Inflammatory macrophage treated with lipopolysaccharide for 1 hour (primary cell): ENCODE measurements around the gene GLYATL1.

ENCODE experiments used
- DNase-seq, 2 donors: peaks; one replicate each; pipeline ENCODE4 v3.0.0-alpha.2; 2020 to 2022

The GLYATL1 gene

GRCh38 chr11:58939277-58939676 lies at the start of gene GLYATL1:
Gene GLYATL1, plus strand, starts transcription at chr11:58939488. Its CDS starts 7,600 bp downstream, at chr11:58947088.
- DNase-seq, result no peak

- no peak for DNase-seq
These were observed 45.4 kb upstream of the GLYATL1 start for GRCh38 chr11:58893899-58894298.

- DNase-seq, result no peak
These were observed 41.2 kb upstream of the GLYATL1 start for GRCh38 chr11:58898106-58898505.

- DNase-seq, result peak; percentile 52 to 94
These were observed 38.5 kb upstream of the GLYATL1 start for GRCh38 chr11:58900479-58901420.

- no peak for DNase-seq
These were observed 36.4 kb upstream of the GLYATL1 start for GRCh38 chr11:58902881-58903280.

GRCh38 chr11:58905011-58905720 lies 34.1 kb upstream of the GLYATL1 start:
- DNase-seq, result no peak

- no peak for DNase-seq
These were observed 33.4 kb upstream of the GLYATL1 start for GRCh38 chr11:58905721-58906547.

GRCh38 chr11:58907780-58908179 lies 31.5 kb upstream of the GLYATL1 start:
- peak; percentile 63 to 77 for DNase-seq

GRCh38 chr11:58912124-58912523 lies 27.2 kb upstream of the GLYATL1 start:
- DNase-seq, result peak in 1 of 2 donors; percentile 7

GRCh38 chr11:58913685-58914084 lies 25.6 kb upstream of the GLYATL1 start:
- DNase-seq, result no peak

- DNase-seq, result no peak
These were observed 24.3 kb upstream of the GLYATL1 start for GRCh38 chr11:58914821-58915543.

- no peak for DNase-seq
These were observed 22.7 kb upstream of the GLYATL1 start for GRCh38 chr11:58916637-58917036.

GRCh38 chr11:58917159-58917783 lies 22.0 kb upstream of the GLYATL1 start:
- DNase-seq, result no peak

- no peak for DNase-seq
These were observed 19.7 kb upstream of the GLYATL1 start for GRCh38 chr11:58919561-58919960.

- no peak for DNase-seq
These were observed 19.3 kb upstream of the GLYATL1 start for GRCh38 chr11:58919980-58920379.

GRCh38 chr11:58921778-58922390 lies 17.4 kb upstream of the GLYATL1 start:
- DNase-seq, result no peak

GRCh38 chr11:58922479-58922878 lies 16.8 kb upstream of the GLYATL1 start:
- no peak for DNase-seq

GRCh38 chr11:58923300-58923788 lies 15.9 kb upstream of the GLYATL1 start:
- DNase-seq, result no peak

GRCh38 chr11:58924230-58924629 lies 15.1 kb upstream of the GLYATL1 start:
- no peak for DNase-seq

- no peak for DNase-seq
These were observed 13.0 kb upstream of the GLYATL1 start for GRCh38 chr11:58926251-58926650.

GRCh38 chr11:58926695-58927094 lies 12.6 kb upstream of the GLYATL1 start:
- DNase-seq, result no peak
